HCEC 1CT (cell line): ENCODE data around the gene TMC7.
A peak's percentile ranks its signal among the peaks of the same experiment; 100 is the strongest.
"Not testable (repeated sequence)": the region's sequence is repeated elsewhere in the genome, so short reads cannot be mapped to it uniquely, and the experiment has no call there.

Experiments
- DNase-seq: peaks from one replicate; pipeline ENCODE4 v3.0.0-alpha.2; 2017

Gene TMC7

GRCh38 chr16:18984435-18985005, 786 bp downstream of the TMC7 start:
- DNase-seq: no peak

DNA sequence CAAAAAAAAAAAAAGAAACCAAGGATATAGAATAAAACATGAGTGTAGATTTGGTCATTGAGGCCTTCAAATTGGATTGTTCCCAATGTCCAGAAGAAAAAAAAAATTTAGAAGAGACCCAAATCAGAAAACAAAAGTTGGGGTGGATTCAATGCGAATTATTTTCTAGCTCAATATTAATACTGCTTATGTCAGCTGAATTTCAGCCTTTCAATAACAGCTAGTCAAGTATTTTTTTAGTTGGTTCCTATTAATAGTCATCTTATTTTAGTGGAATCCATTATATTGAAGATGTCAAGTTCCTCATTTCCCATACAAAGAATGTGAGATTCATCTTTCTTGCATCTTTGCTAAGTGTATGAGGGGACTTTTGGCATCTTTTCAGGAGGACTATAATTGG, 1.5 kb downstream of the TMC7 start:
- DNase-seq: not testable (repeated sequence)

GRCh38 chr16:18991731-18992130, 8.0 kb downstream of the TMC7 start:
- not testable (repeated sequence) for DNase-seq

DNA sequence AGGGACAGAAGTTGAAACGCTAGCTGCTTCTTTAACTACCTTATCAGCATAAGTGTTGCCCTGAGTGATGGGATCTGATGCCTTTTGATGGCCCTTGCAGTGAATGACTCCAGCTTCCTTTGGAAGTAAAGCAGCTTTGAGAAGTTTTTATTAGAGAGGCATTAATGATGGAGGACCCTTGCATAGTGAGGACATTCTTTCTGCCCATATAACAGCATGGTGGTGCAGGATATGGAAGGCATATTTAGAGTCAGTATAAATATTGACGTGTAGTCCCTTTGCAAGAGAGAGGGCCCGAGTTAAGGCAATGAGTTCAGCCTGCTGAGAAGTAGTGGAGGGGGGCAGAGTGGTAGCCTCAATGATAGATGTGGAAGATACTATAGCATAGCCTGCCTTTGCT, 9.8 kb downstream of the TMC7 start:
- DNase-seq: not testable (repeated sequence)

- DNase-seq: not testable (repeated sequence)
Observed at GRCh38 chr16:18994181-18994580, 10.4 kb downstream of the TMC7 start.

GRCh38 chr16:18995406-18995805, 11.7 kb downstream of the TMC7 start:
- DNase-seq: not testable (repeated sequence)

DNA sequence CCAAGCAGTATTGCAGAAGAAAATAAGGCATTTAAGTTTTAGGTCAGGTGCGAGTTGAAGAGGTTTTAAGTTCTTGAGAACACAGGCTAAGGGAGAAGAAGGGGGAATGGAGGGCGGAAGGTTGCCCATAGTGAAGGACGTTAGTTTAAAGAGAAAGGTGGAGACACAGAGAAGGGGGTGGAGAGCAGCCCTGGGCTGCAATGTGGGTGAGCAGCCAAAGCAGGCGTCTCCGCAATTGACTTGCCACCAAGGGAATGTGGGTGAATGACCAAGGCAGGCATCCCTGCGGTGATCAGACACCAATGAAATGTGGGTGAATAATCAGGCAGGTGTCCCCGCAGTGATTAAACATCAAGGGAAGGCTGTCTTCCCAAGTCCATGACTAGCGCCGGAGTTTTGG, 12.8 kb downstream of the TMC7 start:
- not testable (repeated sequence) for DNase-seq

- not testable (repeated sequence) for DNase-seq
Observed at GRCh38 chr16:18997001-18997400, 13.3 kb downstream of the TMC7 start.

DNA sequence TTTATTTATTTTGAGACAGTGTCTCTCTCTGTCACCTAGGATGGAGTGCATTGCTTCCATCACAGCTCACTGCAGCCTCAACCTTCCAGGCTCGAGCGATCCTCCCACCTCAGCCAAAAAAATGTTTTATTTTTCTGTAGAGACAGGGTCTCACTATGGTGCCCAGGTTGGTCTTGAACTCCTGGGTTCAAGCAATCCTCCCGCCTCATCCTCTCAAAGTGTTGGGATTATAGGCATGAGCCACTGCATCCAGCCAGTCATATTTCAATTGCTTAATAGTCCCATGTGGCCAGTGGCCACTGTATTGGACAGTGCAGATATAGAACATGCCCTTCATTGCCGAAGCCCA, 15.3 kb downstream of the TMC7 start:
- no peak for DNase-seq

DNA sequence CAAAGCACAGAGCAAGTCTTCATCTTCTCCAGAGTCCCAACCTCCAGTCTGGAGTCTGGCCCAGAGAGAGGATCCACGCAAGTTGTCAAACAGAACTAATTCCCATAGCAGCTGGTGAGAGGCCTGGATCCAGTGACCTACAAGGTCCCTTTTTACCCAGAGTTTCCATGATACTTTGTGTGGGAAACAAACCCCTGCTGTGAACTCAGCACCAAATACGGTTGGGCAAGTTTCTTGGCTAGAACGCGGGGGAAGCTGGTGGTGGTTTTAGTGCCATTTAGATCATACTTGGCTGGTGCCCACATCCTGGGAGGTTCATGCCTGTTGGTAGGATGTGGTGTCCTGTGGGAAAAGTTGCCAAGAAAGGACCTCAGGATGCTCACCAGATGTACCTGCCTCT, 18.1 kb downstream of the TMC7 start:
- DNase-seq: peak; percentile 13

- DNase-seq: no peak
Observed at GRCh38 chr16:19003935-19004334, 20.2 kb downstream of the TMC7 start.

GRCh38 chr16:19005561-19006445, 22.1 kb downstream of the TMC7 start:
- DNase-seq: peak; percentile 43

GRCh38 chr16:19006446-19007315, 22.9 kb downstream of the TMC7 start:
- DNase-seq: no peak

DNA sequence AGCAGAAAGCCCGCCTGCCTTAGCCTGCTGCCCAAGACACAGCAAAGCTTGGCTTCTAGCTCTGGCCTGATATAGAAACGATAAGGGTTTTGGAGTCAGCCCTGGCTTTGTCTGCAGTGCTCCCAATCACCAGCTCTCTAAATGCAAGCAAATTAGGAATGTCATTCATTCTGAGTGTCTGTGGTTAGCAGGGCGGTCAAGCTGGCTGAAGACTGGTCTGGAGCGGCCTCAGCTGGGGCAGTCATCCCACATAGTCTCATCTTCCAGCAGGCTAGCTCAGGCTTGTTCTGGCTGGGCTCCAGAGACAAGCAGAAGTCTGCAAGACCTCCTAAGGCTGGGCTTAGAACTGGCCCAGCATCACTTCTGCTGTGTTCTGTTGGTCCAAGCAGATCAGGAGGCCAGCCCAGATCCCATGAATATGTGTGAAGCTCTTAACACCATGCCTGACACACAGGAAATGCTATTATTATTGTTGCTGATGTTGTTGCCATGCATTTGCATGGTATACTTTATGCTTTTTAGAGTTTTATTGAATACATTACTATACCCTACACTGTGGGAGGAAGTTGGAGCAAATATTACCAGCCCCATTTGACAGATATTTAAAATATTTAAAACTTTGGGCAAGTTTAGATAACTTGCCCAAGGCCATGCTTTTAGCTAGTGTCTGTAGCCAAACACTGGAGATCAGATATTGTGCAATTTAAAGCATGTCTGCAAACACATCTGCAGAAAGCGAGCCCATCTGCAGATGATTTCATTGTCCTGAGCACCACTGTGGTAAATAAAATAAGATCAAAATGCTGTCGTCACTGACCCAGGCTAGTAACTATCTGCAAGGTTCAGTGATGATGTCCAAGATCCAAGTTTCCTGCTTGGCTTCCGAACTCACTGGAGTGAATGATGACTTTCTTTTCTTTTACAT, 24.8 kb downstream of the TMC7 start:
- peak; percentile 46 for DNase-seq

DNA sequence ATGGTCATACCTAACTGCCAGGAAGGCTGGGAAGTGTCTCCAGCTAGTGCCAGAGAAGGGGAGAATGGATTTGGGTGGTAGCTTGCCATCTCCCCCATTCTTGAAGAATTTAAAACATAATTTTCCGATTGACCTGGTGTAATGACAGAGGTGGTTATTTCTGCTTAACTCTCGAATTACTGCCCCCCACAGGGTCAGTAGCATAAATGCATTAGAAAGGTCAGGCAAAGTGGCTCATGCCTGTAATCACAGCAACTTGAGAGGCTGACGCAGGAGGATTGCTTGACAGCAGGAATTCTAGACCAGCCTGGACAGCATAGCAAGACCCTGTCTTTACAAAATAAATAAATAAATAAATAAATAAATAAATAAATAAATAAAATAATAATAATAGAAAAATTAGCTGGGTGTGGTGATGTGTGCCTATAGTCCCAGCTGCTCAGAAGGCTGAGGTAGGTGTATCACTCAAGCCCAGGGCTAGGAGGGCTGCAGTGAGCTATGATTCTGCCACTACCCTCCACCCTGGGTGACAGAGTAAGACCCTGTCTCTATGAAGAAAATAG, 27.5 kb downstream of the TMC7 start:
- DNase-seq: no peak

GRCh38 chr16:19014461-19014860, 30.7 kb downstream of the TMC7 start:
- no peak for DNase-seq

DNA sequence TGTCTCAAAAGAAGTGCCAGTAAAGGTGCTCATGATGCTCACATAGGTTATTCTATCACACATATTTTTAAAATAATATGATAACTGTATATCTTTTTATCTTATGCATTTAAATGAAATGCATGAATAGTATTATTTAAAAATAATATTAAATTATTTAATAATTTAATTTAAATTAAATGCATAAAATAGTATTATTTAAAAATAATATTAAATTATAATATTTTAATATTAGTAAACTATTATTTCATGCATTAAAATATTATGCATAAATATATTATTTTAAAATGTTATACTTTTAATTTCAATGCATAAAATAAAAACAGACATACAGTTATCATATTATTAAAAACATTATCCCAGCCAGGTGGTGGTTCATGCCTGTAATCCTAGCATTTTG, 33.4 kb downstream of the TMC7 start:
- DNase-seq: no peak

- no peak for DNase-seq
Observed at GRCh38 chr16:19020689-19021088, 37.0 kb downstream of the TMC7 start.

GRCh38 chr16:19021747-19022146, 38.0 kb downstream of the TMC7 start:
- no peak for DNase-seq

DNA sequence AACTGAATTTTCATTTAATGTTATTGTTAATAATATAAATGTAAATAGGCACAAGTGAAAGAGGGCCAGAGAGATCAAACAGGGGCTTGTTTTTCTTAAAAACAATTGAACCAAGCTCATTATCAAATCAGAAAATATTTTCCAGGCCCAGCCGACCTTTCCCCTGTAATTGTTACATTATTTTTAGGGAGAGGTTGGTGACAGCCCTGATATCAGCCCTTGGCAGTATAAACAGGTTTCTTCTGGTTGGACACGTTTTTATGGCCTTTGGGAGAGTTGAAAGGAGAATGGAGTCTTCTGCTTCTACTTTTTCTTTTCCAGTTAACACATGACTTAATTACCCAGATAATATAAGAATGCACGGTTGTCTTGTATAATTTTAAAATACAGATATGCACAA, 43.7 kb downstream of the TMC7 start:
- no peak for DNase-seq

DNA sequence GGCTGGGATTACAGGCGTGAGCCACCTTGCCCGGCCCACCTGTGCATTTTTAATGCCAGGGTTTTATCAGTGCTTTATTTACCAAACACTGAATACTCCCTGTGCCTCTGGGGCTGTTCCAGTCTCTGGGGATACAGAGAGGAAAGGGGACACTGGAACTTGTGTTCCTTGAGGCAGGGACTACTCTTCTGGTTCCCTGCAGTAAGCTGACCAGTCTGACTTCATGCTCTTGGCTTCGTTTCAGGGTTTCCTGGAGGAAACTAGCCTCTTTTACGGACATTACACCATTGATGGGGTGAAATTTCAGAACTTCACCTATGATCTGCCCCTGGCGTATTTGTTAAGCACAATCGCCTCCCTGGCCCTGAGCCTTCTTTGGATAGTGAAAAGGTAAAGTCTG, 46.2 kb downstream of the TMC7 start:
- DNase-seq: no peak

GRCh38 chr16:19031738-19032137, 48.0 kb downstream of the TMC7 start:
- no peak for DNase-seq
